ENCODE results near the gene CBLC.

Gene CBLC

DNA sequence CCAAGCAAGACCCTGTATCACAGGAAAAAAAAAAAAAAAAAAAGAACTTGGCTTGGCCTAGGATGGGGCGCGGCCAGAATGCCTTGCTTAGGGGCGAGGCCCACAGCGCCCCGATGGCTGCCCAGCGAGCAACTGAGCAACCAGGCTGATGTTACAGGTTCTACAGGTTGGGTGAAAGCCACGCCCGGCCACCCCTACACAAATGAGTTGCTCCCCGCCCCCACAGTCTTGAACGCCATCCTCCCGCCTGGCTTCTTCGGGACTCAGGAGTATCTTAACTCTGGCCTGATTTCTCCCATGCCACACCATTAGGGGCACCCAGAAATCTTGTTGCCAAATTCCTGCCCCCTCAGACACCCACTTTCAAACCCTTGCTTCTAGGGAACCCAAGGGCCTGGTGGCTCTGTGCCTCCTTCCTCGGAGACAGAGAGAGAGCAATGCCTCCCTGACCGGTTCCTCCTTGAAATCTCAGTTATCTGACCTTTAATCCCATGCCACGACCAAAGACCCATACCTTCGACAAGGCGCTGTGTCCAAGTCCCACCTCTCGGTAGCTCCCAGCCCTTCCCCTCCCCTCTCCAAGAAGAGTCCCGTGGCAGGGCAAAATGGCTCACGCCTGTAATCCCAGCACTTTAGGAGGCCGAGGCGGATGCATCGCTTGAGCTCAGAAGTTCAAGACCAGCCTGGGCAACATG, 1.1 kb upstream of the CBLC start:
- TF ChIP-seq, protein P1, sequence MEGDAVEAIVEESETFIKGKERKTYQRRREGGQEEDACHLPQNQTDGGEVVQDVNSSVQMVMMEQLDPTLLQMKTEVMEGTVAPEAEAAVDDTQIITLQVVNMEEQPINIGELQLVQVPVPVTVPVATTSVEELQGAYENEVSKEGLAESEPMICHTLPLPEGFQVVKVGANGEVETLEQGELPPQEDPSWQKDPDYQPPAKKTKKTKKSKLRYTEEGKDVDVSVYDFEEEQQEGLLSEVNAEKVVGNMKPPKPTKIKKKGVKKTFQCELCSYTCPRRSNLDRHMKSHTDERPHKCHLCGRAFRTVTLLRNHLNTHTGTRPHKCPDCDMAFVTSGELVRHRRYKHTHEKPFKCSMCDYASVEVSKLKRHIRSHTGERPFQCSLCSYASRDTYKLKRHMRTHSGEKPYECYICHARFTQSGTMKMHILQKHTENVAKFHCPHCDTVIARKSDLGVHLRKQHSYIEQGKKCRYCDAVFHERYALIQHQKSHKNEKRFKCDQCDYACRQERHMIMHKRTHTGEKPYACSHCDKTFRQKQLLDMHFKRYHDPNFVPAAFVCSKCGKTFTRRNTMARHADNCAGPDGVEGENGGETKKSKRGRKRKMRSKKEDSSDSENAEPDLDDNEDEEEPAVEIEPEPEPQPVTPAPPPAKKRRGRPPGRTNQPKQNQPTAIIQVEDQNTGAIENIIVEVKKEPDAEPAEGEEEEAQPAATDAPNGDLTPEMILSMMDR (IDR thresholded peaks at IDR 0.05): no peak

DNA sequence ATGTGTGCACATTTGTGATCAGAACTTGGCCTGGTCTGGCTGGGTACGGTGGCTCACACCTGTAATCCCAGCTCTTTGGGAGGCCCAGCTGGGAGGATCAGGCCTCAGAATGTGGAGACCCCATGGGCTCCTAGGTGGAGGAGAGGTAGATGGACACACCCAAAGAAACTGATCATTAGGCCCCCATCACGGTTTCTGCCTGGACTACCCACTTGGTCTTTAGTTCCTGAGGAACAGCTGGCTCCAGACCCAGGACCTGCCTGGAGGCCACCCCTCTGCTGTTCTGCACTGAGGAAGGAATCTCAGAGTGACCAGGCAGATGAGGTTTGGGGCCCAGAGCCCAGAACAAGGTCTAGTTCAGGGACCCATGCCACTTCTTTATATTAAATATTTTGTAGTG, 1.5 kb downstream of the CBLC start:
- TF ChIP-seq, protein P1 (IDR thresholded peaks at IDR 0.05): no peak

DNA sequence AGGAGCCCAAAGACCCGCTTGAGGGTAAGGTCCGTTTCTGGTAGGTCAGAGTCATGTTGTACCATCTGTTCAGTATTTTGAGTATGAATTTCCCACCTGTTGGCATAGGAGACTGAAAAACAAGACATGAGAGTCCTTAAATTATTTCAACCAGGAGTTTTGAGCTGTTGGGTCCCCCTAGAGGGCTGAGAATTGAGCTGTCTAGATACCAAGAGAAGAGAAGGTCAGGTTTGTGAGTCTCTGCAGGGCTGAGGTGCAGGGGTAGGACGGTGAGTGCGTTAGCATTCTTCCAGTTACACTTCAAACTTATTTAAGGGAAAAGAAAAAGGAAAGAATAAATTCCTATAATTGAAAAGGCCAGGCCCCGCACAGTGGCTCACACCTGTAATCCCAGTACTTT, 5.0 kb downstream of the CBLC start:
- TF ChIP-seq, protein P1 (IDR thresholded peaks at IDR 0.05): no peak

DNA sequence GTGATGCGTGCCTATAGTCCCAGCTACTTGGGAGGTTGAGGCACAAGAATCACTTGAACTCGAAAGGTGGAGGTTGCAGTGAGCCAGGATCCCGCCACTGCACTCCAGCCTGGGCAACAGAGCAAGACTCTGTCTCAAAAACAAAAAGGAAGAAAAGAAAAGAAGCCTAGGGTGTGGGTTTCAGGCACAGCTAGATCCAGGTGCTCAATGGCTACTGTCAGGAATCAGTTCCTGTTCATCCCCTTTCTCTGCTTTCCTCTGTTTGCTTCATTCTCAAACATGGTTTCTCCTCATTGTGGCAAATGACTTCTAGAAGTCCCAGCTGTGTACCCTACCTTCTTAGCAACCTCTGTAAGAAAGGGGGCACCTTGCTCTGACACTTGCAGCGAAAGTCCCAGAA, 5.9 kb downstream of the CBLC start:
- TF ChIP-seq, protein P1 (IDR thresholded peaks at IDR 0.05): no peak

DNA sequence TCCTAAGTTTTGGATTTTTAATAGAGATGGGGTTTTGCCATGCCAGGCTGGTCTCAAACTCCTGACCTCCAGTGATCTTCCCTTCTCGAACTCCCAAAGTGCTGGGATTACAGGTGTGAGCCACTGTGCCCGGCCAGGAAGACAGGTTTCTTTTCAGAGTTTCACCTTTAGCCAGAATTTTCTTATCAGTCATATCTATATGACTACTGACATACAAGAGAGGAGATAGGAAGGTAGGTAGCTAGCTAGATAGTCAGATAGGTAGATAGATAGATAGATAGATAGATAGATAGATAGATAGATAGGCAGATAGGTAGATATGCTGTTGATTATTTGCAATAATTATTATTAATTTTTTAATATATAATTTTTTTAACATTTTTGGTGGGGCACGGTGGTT, 7.6 kb downstream of the CBLC start:
- TF ChIP-seq, protein P1 (IDR thresholded peaks at IDR 0.05): no peak

DNA sequence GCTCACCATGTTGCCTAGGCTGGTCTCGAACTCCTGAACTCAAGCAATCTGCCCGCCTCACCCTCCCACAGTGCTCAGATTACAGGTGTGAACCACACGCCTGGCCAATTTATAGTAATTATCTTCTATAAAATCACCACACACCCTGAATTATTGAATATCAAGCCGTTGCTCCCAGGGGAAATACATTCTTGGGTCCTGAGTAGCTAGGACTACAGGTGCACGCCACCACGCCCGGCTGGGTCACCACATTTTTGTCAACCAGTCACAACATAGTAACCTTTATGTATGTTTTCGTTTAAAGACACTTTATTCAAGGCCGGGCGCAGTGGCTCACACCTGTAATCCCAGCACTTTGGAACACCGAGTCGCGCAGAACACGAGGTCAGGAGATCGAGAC, 8.3 kb downstream of the CBLC start:
- TF ChIP-seq, protein P1 (IDR thresholded peaks at IDR 0.05): no peak

DNA sequence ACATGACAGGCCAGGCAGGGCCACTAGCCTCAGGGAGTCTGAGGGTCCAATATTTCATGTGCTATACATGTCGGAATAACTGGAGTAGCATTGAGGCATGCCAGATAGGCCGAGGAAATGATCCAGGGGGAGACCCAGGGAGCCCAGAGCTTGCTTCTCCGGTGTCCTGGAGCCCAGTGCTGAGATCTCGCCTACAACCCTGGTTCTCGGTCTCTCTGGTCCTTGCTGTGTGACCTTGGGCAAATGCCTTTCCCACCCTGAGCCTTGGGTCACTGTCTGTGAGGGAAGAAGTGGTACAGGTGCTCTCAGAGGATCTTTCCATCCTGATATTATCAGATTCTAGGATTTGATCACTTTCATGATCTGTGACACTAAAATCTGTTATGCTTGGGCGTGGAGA, 11.3 kb downstream of the CBLC start:
- TF ChIP-seq, protein P1 (IDR thresholded peaks at IDR 0.05): no peak
